Esophagus mucosa (tissue), 1 donor: Measurements from ENCODE around the gene CENPU. TPM values are rescaled to one million over a fixed set of nuclear protein-coding genes. Genes with fewer than 3 reads are reported as not detected.
"Not testable (repeated sequence)": the region's sequence is repeated elsewhere in the genome, so short reads cannot be mapped to it uniquely, and the experiment has no call there.

Experiments
- ATAC-seq: fragments of 200-7000 bp; cut with Tn5 transposase; one replicate; pipeline ENCODE4 v1.9.1; 2020
- total RNA-seq: library from RNA; stranded (reverse); gene quantifications from one replicate; pipeline ENCODE4 v1.2.4, GENCODE V29; 2023
- donor health status: DM: yes; HTN: yes; CAD: no.

The CENPU gene
- 16.5 TPM for total RNA-seq

DNA sequence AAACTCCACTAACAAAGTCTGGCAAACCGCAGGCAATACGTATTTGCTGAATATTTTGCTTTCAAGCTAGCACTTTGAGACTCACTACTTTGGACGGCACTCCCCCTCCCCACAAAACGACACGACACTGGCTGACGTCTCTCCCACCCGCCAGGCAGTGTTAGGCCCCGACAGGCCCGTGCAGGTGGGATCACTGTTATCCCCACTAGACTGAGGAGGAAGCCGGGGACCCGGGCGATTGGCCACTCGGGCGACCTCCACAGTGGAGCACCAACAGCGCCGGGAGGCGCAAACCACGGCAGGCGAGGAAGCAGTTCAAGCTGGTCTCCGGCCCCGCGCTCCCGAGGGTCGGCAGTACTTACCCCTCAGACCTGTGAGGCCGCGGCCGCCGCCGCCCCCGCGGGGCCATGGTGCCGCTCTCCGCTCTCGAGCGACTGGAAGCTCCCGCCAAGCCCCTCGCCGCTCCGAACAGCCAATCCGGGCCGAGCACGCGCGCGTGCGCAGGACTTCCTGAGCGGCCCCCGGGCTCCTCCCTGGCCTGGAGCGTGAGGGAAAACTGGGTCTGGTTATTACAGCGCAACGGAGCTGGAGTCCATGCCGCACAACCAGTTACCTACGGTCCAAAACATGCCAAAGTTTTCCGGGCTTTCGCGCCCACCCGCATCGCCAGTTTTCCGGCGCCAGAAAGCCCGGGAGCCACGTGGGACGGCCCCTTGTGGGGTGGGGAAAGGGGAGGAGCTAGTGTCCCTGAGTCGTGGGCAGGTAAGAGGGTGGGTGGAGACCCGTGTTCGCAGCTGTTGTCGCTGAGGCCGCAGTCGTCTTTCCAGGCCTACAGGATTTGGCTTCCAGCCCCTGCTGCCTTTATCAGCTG is at the start of gene CENPU:
Gene CENPU (minus strand): TSS at position 443 of the 871 bp plus-strand sequence. CDS start 34 bp downstream, at position 409.
- ATAC-seq, result peak; percentile 97

GRCh38 chr4:184782731-184783373 is 49.0 kb upstream of the CENPU start:
- peak; percentile 15 for ATAC-seq

GRCh38 chr4:184779160-184779559 is 45.3 kb upstream of the CENPU start:
- not testable (repeated sequence) for ATAC-seq

- no peak for ATAC-seq
Observed at GRCh38 chr4:184778325-184778724, 44.4 kb upstream of the CENPU start.

GRCh38 chr4:184776821-184777220 is 42.9 kb upstream of the CENPU start:
- no peak for ATAC-seq

GRCh38 chr4:184775854-184776555 is 42.1 kb upstream of the CENPU start:
- no peak for ATAC-seq

DNA sequence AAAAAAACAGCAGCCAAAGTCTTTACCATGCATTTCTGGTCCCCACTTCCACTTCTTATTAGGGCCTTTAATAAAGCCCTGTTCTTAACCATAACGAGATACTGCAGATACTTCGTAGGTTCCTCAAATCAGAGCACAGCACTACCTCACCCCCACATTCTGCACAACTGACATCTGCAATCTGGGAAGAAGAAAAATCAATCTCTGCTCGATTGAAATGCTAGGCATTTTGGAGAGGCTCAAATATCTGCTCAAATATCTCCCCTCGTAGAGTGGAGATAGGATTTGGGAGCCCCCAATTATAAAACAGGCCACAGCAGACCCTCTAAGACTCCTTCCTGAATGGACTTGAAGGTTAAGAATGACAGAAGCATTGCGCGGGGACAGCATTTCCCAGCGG is 40.3 kb upstream of the CENPU start:
- ATAC-seq, result no peak

GRCh38 chr4:184771416-184771815 is 37.5 kb upstream of the CENPU start:
- no peak for ATAC-seq

DNA sequence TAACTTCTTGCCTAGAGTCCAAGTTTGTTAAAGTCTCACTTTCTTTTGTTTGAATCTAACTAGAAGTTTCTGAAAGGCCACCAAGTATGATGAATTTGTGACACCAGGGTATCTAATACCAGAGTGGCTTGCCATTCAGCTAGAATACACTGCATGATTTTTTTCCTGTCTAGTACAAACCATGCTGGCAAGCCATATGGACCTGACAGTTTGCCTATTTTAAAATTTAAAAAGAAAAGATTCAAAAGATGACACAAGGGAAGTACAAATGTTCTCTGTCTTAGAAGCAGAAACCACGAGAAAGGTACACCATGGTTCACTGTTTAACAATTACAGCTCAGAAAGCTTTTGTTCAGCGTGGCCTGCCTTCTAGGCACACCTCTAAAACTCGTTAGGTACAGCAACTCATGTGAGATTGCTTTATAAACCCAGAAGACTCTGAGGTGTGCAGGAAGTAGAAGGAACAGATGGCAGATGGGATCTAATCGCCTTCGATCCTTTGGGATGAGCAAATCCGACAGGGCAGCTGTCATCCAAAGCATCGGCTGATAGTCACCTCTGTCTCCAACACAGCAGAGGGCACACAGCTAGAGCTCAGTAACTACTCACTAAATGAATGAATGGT is 35.4 kb upstream of the CENPU start:
- no peak for ATAC-seq

- no peak for ATAC-seq
Observed at GRCh38 chr4:184768296-184768695, 34.4 kb upstream of the CENPU start.

DNA sequence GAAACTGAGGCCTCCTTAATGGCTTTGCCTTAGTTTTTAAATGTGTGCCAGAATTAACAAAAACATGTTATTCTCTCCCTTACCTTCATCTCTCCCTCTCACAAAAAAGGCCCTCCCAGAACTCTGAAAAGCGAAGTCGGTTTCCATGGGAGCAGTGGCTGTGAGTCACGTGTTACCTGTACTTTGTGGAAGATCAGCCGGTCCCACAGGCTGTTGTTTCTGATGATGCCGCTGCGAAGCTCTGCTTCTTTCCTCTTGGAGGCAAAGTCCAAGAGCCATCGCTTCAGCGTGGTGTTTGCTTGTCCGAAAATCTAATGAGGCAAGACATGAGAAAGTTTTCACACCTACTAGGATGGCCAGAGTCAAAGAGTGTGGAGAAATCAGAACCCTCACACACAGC is 32.5 kb upstream of the CENPU start:
- no peak for ATAC-seq

DNA sequence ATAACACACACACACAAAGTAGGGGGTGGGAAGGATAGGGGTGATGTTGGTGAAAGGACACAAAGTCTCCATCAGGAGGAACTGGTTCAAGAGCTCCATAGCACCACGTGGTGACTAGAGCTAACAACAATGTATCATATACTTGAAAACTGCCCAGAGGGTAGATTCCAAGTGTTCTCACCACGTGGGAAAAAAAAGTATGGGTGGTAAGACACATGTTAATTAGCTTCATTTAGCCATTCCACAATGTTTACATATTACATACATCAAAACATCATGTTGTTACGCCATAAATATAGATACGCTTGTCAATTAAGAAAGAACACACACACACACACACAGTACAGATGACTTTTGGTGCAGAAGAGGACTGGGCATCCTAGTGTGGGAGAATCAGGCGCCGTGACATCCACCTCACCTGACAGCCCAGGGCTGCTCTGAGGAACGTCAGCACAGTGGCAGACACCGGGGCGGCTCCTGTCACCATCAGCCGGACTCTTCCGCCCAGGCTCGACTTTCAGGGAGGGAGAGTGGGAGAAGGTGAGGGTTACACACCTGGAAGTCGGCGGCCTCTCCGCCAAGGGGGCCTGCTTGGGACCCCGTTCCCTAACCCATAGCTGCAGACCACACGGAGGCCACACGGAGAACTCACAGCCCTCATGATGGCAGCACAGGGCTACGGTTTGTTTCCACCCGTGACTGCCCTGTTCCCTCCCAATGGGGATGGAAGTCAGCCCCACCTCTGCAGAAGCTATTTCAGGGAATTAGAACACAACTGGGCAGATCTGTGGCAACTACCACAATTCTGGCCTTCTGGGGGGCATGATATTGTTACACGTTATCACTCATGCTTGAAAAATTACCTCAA is 31.8 kb upstream of the CENPU start:
- no peak for ATAC-seq

DNA sequence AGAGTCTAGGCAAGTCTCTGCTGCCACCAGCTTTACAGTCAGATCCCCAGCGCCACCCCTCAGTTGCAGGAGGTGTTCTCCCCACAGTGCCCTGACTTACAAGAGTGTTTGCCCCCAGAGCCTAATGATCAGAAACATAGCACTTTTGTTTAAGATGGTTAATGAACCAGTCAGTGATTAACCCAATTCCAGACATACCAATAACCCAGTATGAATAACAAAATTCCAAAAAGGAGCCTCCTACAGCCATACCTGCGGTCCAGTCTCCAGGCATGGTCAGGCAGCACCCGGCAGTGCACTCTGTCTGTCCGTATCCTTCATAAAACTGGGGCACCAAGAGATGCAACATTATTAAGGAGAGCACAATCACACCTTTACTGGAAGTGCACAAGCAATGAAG is 30.7 kb upstream of the CENPU start:
- ATAC-seq, result no peak

DNA sequence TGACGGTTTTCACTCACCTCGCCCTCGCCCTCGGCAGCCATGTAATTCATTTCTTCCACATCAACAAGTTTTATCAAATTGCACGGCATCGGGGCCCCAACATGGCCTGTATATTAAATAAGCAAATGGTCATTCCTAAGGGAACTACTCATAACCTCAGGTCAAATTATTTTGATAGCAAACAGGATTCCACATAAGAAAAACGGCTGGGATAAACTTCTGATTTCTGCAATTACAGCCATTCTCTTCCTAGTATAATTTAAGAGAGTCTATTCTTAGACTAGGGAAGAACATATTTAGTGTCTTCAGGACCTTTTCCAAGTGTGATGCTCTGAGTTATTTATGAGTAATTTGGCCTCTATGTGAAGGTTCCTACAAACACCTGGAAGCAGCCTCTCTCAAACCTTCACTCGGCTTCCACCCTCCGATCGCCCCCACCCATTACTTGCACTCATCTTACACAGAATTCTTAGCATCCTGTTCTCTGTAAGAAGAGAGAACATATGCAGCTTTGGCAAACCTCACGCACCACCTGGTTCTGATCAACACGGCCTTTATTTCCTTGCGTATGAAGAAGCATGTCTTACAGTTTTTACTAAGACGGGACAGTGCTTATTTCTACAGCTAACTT is 29.4 kb upstream of the CENPU start:
- no peak for ATAC-seq

- no peak for ATAC-seq
Observed at GRCh38 chr4:184762100-184762499, 28.2 kb upstream of the CENPU start.

- no peak for ATAC-seq
Observed at GRCh38 chr4:184760681-184761080, 26.8 kb upstream of the CENPU start.

DNA sequence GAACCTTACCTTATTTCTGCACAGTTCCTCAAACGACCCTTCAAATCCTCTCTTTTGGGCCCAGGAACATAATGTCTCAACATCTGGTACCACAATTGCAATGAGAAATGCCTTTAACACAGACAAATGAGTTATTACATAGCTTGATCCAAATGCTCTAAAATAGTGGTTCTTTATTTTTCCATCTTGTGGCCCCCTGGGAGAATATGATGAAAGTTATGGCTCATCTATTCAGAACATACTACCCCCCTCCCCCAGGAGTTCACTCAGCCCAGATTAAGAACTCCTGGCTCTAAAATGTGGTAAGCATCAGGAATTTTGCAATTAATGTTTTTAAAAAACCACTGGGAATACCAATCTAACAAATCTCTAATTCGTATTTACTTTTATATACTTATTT is 23.9 kb upstream of the CENPU start:
- no peak for ATAC-seq

DNA sequence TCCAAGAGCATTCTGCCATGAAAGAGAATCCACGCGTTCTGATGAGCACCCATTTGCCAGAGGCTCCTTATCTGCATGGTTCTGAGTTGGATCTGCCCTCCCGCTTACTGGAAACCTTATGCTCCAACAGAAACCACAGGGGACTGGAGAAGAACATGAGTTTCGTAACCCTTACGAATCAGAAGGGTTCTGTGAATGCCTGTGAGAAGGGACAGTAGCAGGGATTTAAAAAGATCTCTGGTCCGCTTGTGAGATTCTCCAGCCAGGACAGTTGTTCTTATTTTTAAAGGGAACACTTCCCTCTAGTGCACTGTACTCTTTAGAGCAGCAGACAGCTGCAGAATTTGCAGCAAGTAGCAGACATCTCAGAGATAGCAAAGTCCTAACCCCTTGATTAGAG is 22.5 kb upstream of the CENPU start:
- ATAC-seq, result no peak

GRCh38 chr4:184755278-184755677 is 21.4 kb upstream of the CENPU start:
- peak; percentile 50 for ATAC-seq

GRCh38 chr4:184752496-184753275 is 18.8 kb upstream of the CENPU start:
- no peak for ATAC-seq

- ATAC-seq, result no peak
Observed at GRCh38 chr4:184751585-184751956, 17.7 kb upstream of the CENPU start.
